Subcutaneous adipose tissue (tissue), 4 donors: ENCODE results near the gene OR13C5. TPM values are rescaled to one million over a fixed set of nuclear protein-coding genes. Genes with fewer than 3 reads are reported as not detected.
"Not testable (repeated sequence)": the region's sequence is repeated elsewhere in the genome, so short reads cannot be mapped to it uniquely, and the experiment has no call there.

ENCODE experiments used
- total RNA-seq, 4 donors: library from RNA; depleted of rRNA; stranded (reverse); fragments of >200 nt; gene quantifications; one replicate each; pipeline ENCODE4 v1.1.0, GENCODE V29; 2016
- TF ChIP-seq, protein P1 (sequence below): fragments of 450-650 bp; IDR thresholded peaks from one replicate; pipeline ENCODE4 v1.5.1; 2016; ENCODE audit warnings: low read depth, mild to moderate bottlenecking, control low read depth, antibody characterized with exemption, moderate library complexity

OR13C5 gene
- total RNA-seq, 4 donors from 2014 or later, result not detected

DNA sequence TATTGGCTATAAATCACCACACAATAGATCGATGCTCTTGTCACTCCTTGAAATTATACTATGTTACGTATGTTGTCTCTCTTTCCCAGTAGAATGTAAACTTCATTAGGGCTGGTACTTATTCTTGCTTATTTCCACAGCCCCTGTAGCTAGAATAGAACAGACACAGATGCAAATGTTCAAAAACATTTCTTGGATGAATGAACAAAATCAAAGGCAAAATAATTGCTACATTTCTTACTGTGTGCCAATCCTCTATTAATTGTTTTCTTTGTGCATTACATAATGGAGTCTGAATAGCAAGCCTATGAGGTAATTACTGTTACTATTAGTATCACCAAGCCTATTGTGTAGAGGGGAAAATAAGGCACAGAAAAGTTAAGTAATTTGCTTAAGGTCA, 6.9 kb upstream of the OR13C5 start:
- TF ChIP-seq, protein P1, sequence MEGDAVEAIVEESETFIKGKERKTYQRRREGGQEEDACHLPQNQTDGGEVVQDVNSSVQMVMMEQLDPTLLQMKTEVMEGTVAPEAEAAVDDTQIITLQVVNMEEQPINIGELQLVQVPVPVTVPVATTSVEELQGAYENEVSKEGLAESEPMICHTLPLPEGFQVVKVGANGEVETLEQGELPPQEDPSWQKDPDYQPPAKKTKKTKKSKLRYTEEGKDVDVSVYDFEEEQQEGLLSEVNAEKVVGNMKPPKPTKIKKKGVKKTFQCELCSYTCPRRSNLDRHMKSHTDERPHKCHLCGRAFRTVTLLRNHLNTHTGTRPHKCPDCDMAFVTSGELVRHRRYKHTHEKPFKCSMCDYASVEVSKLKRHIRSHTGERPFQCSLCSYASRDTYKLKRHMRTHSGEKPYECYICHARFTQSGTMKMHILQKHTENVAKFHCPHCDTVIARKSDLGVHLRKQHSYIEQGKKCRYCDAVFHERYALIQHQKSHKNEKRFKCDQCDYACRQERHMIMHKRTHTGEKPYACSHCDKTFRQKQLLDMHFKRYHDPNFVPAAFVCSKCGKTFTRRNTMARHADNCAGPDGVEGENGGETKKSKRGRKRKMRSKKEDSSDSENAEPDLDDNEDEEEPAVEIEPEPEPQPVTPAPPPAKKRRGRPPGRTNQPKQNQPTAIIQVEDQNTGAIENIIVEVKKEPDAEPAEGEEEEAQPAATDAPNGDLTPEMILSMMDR, result no peak

DNA sequence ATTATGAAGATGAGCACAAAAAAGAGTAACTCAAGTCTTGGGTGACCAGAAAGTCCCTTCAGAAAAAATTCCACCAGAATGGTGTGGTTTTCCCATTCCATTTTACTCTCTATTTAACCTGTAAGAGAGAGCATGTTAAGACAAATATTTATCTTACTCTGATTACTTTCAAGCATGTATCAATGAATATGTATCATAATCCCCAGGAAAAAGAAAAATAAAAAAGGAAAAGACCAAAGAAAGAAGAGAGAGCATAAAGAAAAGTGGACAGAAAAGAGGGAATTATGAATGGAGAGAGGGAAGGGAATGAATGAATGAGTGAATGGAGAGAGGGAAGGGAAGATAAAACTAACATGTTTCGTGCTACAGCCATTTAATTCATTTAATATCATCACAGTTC, 6.3 kb upstream of the OR13C5 start, which contains the start of gene OR13C2:
TSS of gene OR13C2 (minus strand) at position 101 of the 400 bp plus-strand sequence. CDS start at position 101, 0 bp downstream.
- TF ChIP-seq, protein P1, result not testable (repeated sequence)

DNA sequence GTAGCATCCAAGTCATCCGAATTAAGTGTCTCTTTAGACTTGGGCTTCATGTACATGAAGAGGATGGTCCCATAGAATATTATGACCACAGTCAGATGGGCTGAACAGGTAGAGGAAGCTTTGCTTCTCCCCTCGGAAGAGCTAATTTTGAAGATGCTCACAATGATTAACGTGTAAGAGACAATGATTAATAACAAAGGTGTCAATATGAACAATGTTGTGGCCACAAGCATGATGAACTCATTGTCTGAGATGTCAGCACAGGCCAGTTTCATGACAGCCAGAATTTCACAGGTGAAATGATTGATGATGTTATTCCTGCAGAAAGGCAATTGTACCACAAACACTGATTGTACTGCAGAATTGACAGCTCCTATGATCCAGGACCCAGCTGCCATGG, 5.6 kb upstream of the OR13C5 start:
- TF ChIP-seq, protein P1, result no peak

DNA sequence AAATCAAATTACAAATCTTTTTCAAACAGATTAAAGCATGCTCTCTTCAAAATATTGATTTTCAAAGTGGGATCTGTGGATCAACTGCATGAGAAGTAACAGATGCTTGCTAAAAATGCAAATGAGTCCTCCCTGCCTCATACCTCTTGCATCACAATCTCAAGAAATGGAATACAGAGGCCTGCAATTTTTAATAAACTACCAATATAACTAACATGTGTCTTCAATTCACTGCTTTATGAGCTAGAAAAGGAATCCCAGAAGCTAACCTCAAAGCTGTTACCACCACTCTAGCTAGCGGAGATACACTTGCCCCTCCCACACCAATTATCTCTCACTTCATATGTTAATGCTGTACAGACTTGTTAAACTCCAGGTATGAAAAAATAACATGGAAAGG, 9.6 kb downstream of the OR13C5 start:
- TF ChIP-seq, protein P1, result no peak

DNA sequence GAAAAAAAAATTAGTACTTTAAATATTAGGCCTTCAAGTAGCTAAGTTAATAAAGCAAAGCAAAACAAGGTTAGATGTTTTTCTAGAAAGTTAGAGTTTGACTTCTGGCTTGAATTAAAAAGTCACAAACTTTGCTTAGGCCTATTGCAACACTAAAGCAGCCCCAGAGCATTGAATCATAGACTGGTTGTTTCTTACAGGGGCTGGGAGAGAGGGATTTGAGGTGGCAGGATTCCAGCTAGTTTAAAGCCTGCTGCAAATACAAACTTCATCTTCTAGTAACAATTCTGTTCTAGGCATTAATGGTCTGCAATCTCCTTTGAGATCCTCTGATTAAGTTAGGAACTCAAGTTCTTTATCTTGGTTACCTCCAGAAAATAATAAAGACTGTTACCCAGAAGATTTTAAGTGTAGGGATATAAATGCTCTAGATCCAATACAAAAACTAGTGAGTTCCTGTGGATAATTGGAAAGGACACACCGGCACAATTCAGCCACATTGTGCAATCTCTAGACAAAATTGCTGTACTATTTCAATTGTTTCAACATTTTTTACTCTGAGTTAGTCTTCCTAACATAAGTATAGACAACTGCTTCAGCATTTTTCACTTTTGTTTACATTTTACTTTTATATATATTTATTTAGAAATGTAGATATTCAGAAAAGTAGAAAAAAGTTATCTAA, 12.6 kb downstream of the OR13C5 start:
- TF ChIP-seq, protein P1, result no peak

DNA sequence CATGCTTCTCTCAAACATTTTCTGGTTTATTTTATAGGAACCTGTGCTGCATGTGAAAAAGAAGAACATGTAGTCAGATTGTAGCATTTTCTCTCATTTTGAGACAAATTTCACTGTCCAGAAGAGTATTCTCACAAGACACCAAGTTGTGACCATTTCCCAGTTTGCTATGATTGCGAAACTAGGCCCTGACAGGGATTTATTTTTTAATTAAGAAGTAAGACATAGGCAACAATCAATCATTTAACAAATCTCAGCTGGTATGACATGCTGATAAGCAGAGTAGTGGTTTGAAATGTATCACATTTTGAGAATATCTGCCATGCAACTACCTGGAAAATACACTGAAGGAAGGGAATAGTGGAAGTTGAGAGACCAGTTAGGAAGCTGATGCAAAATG, 18.7 kb downstream of the OR13C5 start:
- TF ChIP-seq, protein P1, result no peak

DNA sequence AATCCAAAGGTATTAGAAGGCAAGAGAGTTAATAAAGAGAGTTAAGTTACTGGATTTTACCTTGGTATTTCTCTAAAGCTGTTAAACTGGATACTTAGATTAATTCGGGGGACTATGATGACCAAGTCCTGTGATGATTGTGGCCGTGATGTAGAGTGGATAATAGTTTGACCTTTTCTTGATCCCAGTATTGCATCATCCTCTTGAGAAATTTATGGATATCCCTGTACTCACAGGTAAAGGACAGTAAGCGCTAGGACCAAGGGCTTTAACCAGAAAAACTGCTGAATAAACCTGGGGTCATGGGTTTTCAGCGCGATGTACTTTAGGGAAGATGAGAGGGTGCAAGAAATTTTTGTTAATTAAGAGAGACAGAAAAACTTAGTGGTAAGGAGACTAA, 21.9 kb downstream of the OR13C5 start:
- TF ChIP-seq, protein P1, result no peak
